ENCODE data around the gene TSHZ2. TPM values are rescaled to one million over a fixed set of nuclear protein-coding genes. Genes with fewer than 3 reads are reported as not detected.

The TSHZ2 gene
- total and polyA plus RNA-seq, 11 donors = 1.8 to 12.1 (median 3.7) TPM

GRCh38 chr20:53282217-53282955, 310.2 kb downstream of the TSHZ2 start:
- DNase-seq = no peak
- intact Hi-C loops (cut with DNase I) = no loop called here
- H3K9me3 ChIP-seq = no peaks in the 10 kb centered on the region
- 81 to 88% (median 83%) methylated on average over 11 of the region's 11 CpGs for WGBS, 4 donors
- H3K4me3 ChIP-seq = no peak overlapping the region
- H3K27ac ChIP-seq = no peak overlapping the region
- TF ChIP-seq CTCF (IDR thresholded peaks at IDR 0.05) (no peak), POLR2A (IDR thresholded peaks at IDR 0.05) (no peak)
- H3K27me3 ChIP-seq = no peaks in the 10 kb centered on the region
- ATAC-seq = no peak
- no peaks in the 10 kb centered on the region for H3K36me3 ChIP-seq
- H3K4me1 ChIP-seq = peaks cover 0 to 3% (median 0%) of the 10 kb centered on the region in 12 donors

GRCh38 chr20:53283011-53283410, 310.9 kb downstream of the TSHZ2 start:
- Histone ChIP-seq H3K27ac (no peak overlapping the region), H3K4me3 (no peak overlapping the region), H3K36me3 (no peaks in the 10 kb centered on the region), H3K27me3 (no peaks in the 10 kb centered on the region), H3K9me3 (no peaks in the 10 kb centered on the region), H3K4me1 (peaks cover 0 to 8% (median 0%) of the 10 kb centered on the region in 12 donors)
- 86 to 97% (median 90%) methylated on average over 2 of the region's 2 CpGs for WGBS, 4 donors
- no peak for TF ChIP-seq CTCF (IDR thresholded peaks at IDR 0.05)
- no peak for TF ChIP-seq POLR2A (IDR thresholded peaks at IDR 0.05)
- ATAC-seq (no peak), DNase-seq (no peak)
- intact Hi-C loops (cut with DNase I) = no loop called here

GRCh38 chr20:53283597-53283996, 311.4 kb downstream of the TSHZ2 start:
- ATAC-seq (no peak), DNase-seq (no peak)
- H3K27me3 ChIP-seq = no peaks in the 10 kb centered on the region
- H3K4me3 ChIP-seq = no peak overlapping the region
- TF ChIP-seq CTCF (IDR thresholded peaks at IDR 0.05) (no peak), POLR2A (IDR thresholded peaks at IDR 0.05) (no peak)
- 80 to 82% (median 81%) methylated on average over 3 of the region's 3 CpGs for WGBS, 4 donors
- H3K4me1 ChIP-seq = peaks cover 0 to 8% (median 0%) of the 10 kb centered on the region in 12 donors
- H3K9me3 ChIP-seq = no peaks in the 10 kb centered on the region
- no peaks in the 10 kb centered on the region for H3K36me3 ChIP-seq
- no peak overlapping the region for H3K27ac ChIP-seq
- intact Hi-C loops (cut with DNase I) = no loop called here

- DNase-seq (no peak), ATAC-seq (no peak)
- no peaks in the 10 kb centered on the region for H3K27me3 ChIP-seq
- H3K27ac ChIP-seq = no peak overlapping the region
- no peak for TF ChIP-seq POLR2A (IDR thresholded peaks at IDR 0.05)
- TF ChIP-seq CTCF (IDR thresholded peaks at IDR 0.05) = no peak
- 90 to 92% (median 91%) methylated on average over 11 of the region's 11 CpGs for WGBS, 4 donors
- H3K9me3 ChIP-seq = no peaks in the 10 kb centered on the region
- no peaks in the 10 kb centered on the region for H3K36me3 ChIP-seq
- H3K4me3 ChIP-seq = no peak overlapping the region
- intact Hi-C loops (cut with DNase I) = no loop called here
- peaks cover 0 to 8% (median 0%) of the 10 kb centered on the region in 12 donors for H3K4me1 ChIP-seq
Observed at GRCh38 chr20:53284256-53284655, 312.1 kb downstream of the TSHZ2 start.

Measured in heart left ventricle (tissue), 16 donors.